Skin epidermis (tissue), 12 donors: ENCODE data around the gene EFHC1.

Source experiments
- H3K27ac ChIP-seq, 21 experiments: fragments of 200-600 bp; sonication (generic) in 11 of 21; one replicate each; pipeline ENCODE4 v1.5.0; 2020; ENCODE audit warnings: mild to moderate bottlenecking in 3 of 21, inconsistent platforms in 2 of 21, moderate library complexity in 2 of 21
- H3K4me3 ChIP-seq, 7 experiments: fragments of 200-600 bp; sonication (generic) in 2 of 7; one replicate each; pipeline ENCODE4 v1.5.0; 2020; ENCODE audit warnings: inconsistent platforms in 2 of 7, mild to moderate bottlenecking in 2 of 7, moderate library complexity in 1 of 7

Gene EFHC1

GRCh38 chr6:52531396-52531795, 111.3 kb downstream of the EFHC1 start:
- Histone ChIP-seq H3K27ac (no peak overlapping the region), H3K4me3 (no peak overlapping the region)

DNA sequence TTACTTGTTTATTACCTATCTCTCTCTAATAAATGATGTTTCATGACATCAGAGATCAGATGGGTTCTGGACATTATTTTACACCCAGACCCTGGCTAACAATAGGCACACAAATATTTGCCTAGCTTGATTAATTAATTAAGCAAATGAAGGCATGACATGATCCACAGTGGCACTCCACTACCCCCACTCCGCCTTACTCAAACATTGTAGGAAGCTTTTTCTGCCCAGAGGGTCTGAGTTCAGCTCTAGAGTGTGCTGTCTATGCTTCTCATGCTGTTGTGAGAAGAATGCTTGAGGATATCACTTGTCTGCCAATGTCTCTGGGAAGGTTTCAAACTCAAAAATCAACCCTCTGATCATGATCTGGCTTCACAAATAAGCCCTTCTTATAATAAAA, 111.7 kb downstream of the EFHC1 start:
- Histone ChIP-seq H3K4me3 (no peak overlapping the region), H3K27ac (no peak overlapping the region)

DNA sequence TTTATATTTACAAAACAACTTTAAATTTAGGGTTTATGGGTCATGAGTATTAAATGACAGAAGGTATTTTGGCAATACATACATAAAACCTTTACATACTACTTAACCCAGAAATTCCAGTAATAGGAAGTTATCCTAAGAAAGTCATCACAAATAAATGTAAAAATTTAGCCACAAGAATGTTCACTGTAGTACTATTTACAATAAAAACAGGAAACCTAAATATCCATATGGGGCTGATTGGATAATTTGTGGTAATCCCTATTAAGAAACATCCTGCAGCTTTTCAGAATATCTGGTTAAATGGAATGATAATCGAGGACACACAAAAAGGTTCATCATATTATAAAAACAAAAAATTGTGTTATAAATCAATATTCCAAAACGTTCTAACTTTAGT, 112.3 kb downstream of the EFHC1 start:
- H3K4me3 ChIP-seq: no peak overlapping the region
- H3K27ac ChIP-seq: no peak overlapping the region

DNA sequence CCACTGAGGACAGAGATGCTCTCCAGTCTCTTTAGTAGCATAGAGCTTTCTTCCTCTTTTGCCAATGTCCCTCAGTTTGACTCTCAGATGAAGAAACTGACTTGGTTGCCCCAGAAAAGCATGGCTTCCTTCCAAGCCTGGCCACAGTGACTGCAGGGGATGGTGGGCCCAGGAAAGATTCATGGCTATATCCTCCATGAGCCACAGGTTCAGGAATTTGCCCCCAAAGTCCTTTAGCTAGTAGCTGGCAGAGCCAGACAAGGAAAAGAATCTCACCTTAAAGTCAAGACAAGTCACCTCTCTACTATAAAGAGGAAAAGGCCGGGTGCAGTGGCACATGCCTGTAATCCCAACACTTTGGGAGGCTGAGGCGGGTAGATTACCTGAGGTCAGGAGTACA, 113.3 kb downstream of the EFHC1 start:
- Histone ChIP-seq H3K27ac (no peak overlapping the region), H3K4me3 (no peak overlapping the region)

- no peak overlapping the region for H3K27ac ChIP-seq
- no peak overlapping the region for H3K4me3 ChIP-seq
Measured at GRCh38 chr6:52534363-52534762, 114.2 kb downstream of the EFHC1 start.

GRCh38 chr6:52534966-52535390, 114.8 kb downstream of the EFHC1 start:
- no peak overlapping the region for H3K27ac ChIP-seq
- H3K4me3 ChIP-seq: no peak overlapping the region

DNA sequence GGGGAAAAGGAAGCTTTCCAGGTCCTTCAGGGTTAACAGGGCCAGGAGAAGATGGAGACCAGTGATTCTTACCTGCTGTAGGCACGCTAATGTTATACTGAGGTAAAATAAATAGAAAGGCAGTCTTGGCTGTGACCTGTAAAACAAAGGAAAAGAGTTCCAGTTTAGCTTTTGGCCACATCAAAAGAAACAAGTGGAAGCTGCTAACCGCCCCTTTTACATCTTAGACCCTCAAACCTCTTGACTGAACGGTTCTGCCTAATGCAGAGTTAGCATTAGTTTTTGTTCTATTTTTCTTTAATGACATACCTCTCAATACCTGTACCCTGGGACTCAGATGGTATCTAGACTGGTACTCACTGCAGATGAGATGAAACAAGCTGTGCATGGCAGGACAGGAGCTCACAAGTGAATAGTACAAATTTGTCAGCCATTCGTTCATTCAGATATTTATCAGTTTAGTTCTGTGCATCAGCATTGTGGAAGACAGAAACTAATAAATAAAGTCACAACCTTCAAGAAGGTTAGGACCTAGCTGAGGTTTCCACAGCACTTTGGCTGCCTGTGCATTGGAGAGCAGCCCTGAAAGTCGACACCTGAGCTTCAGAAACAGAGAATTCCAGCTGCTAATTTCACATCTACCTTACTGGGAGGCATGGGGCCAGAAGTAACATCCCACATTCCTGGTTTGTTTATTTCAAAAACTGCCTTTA, 115.7 kb downstream of the EFHC1 start:
- Histone ChIP-seq H3K27ac (no peak overlapping the region), H3K4me3 (no peak overlapping the region)

DNA sequence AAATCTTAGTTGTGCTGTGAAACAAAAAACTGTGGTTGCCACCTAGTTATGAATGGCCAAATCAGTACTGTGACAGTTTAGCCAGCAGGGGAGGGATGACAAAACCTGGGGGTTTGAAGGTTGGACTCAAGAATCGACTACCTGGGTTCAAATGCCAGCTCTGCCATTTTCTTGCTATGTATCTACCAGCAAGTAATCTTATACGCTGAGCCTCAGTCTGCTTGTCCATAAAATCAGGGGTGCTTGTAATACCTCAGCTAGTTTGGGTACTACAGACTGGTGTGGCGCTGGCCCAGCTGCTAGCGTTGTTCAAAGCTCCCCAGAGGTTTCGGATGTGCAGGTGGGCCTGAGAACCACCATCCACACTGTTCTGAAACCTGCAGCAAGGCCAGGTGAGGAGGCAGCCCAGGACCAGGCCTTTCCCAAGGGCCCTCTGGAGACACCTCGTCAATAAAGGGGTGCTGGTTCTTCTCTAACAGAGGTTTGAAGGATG, 116.3 kb downstream of the EFHC1 start:
- H3K27ac ChIP-seq: no peak overlapping the region

GRCh38 chr6:52537001-52537753, 117.0 kb downstream of the EFHC1 start:
- Histone ChIP-seq H3K4me3 (no peak overlapping the region), H3K27ac (peak overlapping the region in 5 of 21 experiments; percentile 19 to 64 (median 32))

More for the DNA sequence above, 116.3 kb downstream of the EFHC1 start:
- no peak overlapping the region for H3K4me3 ChIP-seq

- H3K4me3 ChIP-seq: no peak overlapping the region
- peak overlapping the region in 7 of 21 experiments; percentile 15 to 64 (median 38) for H3K27ac ChIP-seq
Measured at GRCh38 chr6:52538252-52538900, 118.2 kb downstream of the EFHC1 start.

GRCh38 chr6:52538901-52539354, 118.8 kb downstream of the EFHC1 start:
- no peak overlapping the region for H3K4me3 ChIP-seq
- peak overlapping the region in 5 of 21 experiments; percentile 29 to 64 (median 38) for H3K27ac ChIP-seq

DNA sequence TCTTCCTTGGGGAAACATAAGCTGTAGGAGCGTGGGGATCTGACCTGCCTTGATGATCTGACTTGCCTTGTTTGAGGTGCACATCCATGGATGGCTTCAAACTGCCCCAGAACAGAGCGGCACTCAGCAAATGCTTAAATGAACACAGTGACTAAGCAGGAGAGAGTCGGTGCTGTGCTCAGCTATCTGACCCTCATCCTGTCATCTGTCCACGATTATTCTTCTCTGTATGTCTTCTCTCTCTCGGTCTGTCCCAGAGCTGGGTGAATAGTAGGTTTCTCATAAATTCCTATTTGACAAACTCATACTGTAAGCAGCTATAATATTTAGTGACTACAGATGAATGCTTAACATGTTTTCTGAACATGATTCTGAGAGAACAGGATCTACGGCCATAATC, 119.5 kb downstream of the EFHC1 start:
- Histone ChIP-seq H3K4me3 (no peak overlapping the region), H3K27ac (peak overlapping the region in 3 of 21 experiments; percentile 8 to 51 (median 40))

DNA sequence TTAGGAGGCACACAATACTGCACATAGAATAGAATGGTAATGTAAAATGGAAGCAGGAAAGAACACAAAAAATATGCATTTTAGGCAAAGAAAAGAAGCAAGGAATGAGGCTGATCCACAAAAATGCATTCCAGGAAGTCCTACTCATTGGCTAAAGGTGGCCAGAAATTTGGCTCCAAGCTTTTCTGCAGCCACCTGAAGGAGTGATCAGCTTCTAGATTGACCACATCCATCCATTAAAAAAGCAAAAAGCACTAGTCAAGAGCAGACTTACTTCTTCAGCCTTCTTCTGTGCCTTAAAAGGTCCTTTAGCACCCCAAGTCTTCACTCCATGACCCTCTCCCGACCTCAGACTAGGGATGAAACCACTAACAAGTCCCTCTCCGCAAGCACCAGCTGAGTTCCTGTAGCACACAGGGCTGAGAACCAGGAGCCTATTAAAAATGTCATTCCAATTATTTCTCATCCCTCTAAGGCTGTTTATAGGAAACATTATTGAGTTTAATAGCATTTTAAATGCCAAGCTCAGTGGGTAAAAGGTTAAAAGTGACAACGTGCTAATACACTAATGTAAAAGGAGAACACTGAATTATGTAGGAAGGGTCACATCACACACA, 120.3 kb downstream of the EFHC1 start:
- Histone ChIP-seq H3K4me3 (no peak overlapping the region), H3K27ac (peak overlapping the region in 3 of 21 experiments; percentile 8 to 51 (median 40))

- no peak overlapping the region for H3K4me3 ChIP-seq
- H3K27ac ChIP-seq: peak overlapping the region in 3 of 21 experiments; percentile 5 to 51 (median 29)
Measured at GRCh38 chr6:52541135-52541534, 121.0 kb downstream of the EFHC1 start.

DNA sequence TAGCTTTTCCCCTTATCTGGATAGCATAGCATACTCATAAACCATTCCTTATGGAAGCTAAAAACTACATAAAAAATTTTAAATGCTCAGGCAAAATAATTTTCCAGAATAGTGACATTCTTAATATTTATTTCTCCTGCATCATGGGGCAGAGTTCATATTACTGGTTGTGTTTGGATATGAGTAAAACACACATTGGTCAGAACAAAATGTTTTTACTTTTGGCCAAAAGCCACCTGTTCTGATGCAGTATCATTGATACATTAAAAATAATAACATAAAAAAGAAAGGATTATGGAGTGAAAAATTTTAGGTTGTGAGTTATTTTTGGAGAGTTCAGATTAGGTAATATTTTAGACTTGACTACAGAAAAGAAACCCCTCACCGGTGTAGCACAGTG, 123.1 kb downstream of the EFHC1 start:
- H3K27ac ChIP-seq: peak overlapping the region in 1 of 21 experiments; percentile 10
- no peak overlapping the region for H3K4me3 ChIP-seq

- Histone ChIP-seq H3K27ac (peak overlapping the region in 6 of 21 experiments; percentile 10 to 50 (median 22)), H3K4me3 (no peak overlapping the region)
Measured at GRCh38 chr6:52543729-52544601, 123.8 kb downstream of the EFHC1 start.

DNA sequence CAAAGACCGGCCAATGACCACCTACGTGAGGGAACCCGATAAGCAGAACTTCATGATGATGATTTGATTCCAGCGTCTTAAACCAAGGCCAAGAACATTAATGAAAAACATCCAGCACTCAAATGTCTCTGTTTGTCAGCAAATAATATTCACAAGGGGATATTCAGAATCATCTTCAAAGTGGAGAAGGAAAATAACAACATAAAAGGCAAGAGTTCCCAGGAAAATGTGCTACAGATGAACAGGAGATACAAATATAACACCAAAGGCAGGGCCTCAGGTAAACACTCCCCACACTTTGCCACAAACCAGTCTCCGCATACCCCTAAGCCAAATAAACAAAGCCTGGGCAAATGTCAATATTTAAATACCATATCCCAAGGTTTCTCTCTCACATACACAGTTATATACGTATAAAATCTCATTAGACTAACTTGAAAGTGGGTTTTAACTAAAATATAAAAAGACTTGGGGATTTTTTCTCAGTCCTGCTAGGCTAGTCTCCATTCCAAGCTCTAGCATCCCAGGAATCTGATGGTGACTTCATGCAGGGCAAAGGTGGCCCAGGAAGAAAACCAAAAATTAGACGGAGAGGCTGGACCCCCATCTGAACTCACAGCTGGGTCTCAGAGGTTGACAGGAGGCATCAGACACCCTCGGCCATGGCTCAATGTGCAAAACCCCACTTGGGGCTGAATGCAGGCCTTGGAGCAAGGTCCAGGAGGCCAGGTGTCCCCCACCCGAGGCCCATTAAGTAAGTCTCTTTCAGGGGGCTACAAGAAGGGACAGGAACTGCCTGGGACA, 124.7 kb downstream of the EFHC1 start:
- H3K27ac ChIP-seq: peak overlapping the region in 4 of 21 experiments; percentile 1 to 30 (median 13)
- no peak overlapping the region for H3K4me3 ChIP-seq
